GM12878 (cell line): ENCODE data around the gene BGLAP. TPM values are rescaled to one million over a fixed set of nuclear protein-coding genes. Genes with fewer than 3 reads are reported as not detected.

Source experiments
- CEBPZ ChIP-seq: fragments of 150-350 bp; IDR thresholded peaks from 2 replicates; pipeline ENCODE4 v1.6.1; 2016; ENCODE audit warnings: low read depth, low read length
- CHD2 ChIP-seq: IDR thresholded peaks from 2 replicates; pipeline ENCODE4 v1.6.1; 2011; ENCODE audit warnings: low read depth, low read length, improper control_type of control experiment, borderline replicate concordance
- EZH2 ChIP-seq: IDR thresholded peaks from 2 replicates; pipeline ENCODE4 v1.6.1; 2012; ENCODE audit warnings: low read depth, mild to moderate bottlenecking, control low read depth, inconsistent platforms, low read length, borderline replicate concordance; ENCODE audit not compliant: control insufficient read depth
- MTA3 ChIP-seq: IDR thresholded peaks from 2 replicates; pipeline ENCODE4 v1.6.1; 2012; ENCODE audit warnings: low read length, inconsistent platforms, borderline replicate concordance
- NKRF ChIP-seq: fragments of 450-650 bp; conservative IDR thresholded peaks from 2 replicates; pipeline ENCODE4 v1.6.1; 2017; ENCODE audit warnings: mild to moderate bottlenecking, moderate library complexity
- NR2C1 ChIP-seq: fragments of 450-650 bp; IDR thresholded peaks from 2 replicates; pipeline ENCODE4 v1.6.1; 2017; ENCODE audit warnings: antibody characterized with exemption, mild to moderate bottlenecking, moderate library complexity
- PAX5 ChIP-seq: IDR thresholded peaks from 2 replicates; pipeline ENCODE4 v1.6.1; 2011; ENCODE audit warnings: low read depth, low read length, borderline replicate concordance
- RFX5 ChIP-seq: IDR thresholded peaks from 2 replicates; pipeline ENCODE4 v1.6.1; 2011; ENCODE audit warnings: low read depth, low read length, improper control_type of control experiment
- TCF3 ChIP-seq: IDR thresholded peaks from 2 replicates; pipeline ENCODE4 v1.6.1; 2012; ENCODE audit warnings: low read depth, mild to moderate bottlenecking, low read length, borderline replicate concordance; ENCODE audit not compliant: insufficient read depth
- USF2 ChIP-seq: IDR thresholded peaks from 2 replicates; pipeline ENCODE4 v1.6.1; 2011; ENCODE audit warnings: low read depth, low read length, improper control_type of control experiment, borderline replicate concordance
- WRNIP1 ChIP-seq: IDR thresholded peaks from 2 replicates; pipeline ENCODE4 v1.6.1; 2011; ENCODE audit warnings: low read depth, low read length, improper control_type of control experiment, borderline replicate concordance
- YY1 ChIP-seq: IDR thresholded peaks from 2 replicates; pipeline ENCODE4 v1.6.1; 2011; ENCODE audit warnings: low read depth, mild to moderate bottlenecking, low read length
- ZNF24 ChIP-seq: fragments of 450-650 bp; IDR thresholded peaks from 2 replicates; pipeline ENCODE4 v1.6.1; 2017; ENCODE audit warnings: antibody characterized with exemption, mild to moderate bottlenecking
- ZNF274 ChIP-seq: IDR thresholded peaks from one replicate; pipeline ENCODE4 v1.8.0; 2011; ENCODE audit not compliant: insufficient read length, insufficient read depth
- polyA plus RNA-seq, 11 experiments: library from polyadenylated mRNA; depleted of rRNA in 4 of 11; unstranded in 6 of 11; stranded (reverse) in 5 of 11; fragments of >200 nt; fragmentation: Nextera tagmentation in 4 of 11; fragmentation: Illumina TruSeq in 1 of 11; extraction: Ambion mirVana in 4 of 11; extraction: Trizol in 1 of 11; gene quantifications; 1 replicate in 1 of 11; 2 replicates in 10 of 11; pipeline versions ENCODE4 v1.2.1 to v1.2.3, GENCODE V29; 2011 to 2016; ENCODE audit warnings: inconsistent platforms in 2 of 11, missing spikeins in 2 of 11, low read depth in 1 of 11
- total RNA-seq, 4 experiments: library from RNA; depleted of rRNA in 3 of 4; stranded (reverse); fragments of >200 nt in 3 of 4; fragmentation: Illumina TruSeq in 1 of 4; extraction: Trizol in 1 of 4; gene quantifications; 2 replicates each; pipeline versions ENCODE4 v1.2.1 to v1.2.3, GENCODE V29; 2013 to 2021
- TF ChIP-seq, protein P1 (sequence below): fragments of 450-650 bp; IDR thresholded peaks from 2 replicates; pipeline ENCODE4 v1.6.1; 2017; ENCODE audit warnings: mild to moderate bottlenecking, moderate library complexity
- TF ChIP-seq, protein P2 (sequence below): fragments of 150-350 bp; IDR thresholded peaks from 2 replicates; pipeline ENCODE4 v1.6.1; 2014; ENCODE audit warnings: mild to moderate bottlenecking, low read depth, low read length

BGLAP gene
- total and polyA plus RNA-seq, 10 of the 15 experiments (the other 5 are each of a cell fraction or from before 2014, with no cell fraction given): 0.20 to 1.8 (median 0.40) TPM; not detected in 3

GRCh38 chr1:156193488-156194299 is 48.3 kb upstream of the BGLAP start, which contains the start of gene SLC25A44 (continued):
- no peak for TF ChIP-seq CEBPZ
- TF ChIP-seq USF2: no peak; the same call in 1 of the 2 replicates
- peak; percentile 99 for TF ChIP-seq YY1
- TF ChIP-seq ZNF24: no peak
- TF ChIP-seq MTA3: no peak; the same call in 1 of the 2 replicates
- TF ChIP-seq NR2C1: peak; percentile 75
- TF ChIP-seq NKRF: peak; percentile 83
- TF ChIP-seq CHD2: peak; percentile 41; the same call in 1 of the 2 replicates
- TF ChIP-seq, protein P1, sequence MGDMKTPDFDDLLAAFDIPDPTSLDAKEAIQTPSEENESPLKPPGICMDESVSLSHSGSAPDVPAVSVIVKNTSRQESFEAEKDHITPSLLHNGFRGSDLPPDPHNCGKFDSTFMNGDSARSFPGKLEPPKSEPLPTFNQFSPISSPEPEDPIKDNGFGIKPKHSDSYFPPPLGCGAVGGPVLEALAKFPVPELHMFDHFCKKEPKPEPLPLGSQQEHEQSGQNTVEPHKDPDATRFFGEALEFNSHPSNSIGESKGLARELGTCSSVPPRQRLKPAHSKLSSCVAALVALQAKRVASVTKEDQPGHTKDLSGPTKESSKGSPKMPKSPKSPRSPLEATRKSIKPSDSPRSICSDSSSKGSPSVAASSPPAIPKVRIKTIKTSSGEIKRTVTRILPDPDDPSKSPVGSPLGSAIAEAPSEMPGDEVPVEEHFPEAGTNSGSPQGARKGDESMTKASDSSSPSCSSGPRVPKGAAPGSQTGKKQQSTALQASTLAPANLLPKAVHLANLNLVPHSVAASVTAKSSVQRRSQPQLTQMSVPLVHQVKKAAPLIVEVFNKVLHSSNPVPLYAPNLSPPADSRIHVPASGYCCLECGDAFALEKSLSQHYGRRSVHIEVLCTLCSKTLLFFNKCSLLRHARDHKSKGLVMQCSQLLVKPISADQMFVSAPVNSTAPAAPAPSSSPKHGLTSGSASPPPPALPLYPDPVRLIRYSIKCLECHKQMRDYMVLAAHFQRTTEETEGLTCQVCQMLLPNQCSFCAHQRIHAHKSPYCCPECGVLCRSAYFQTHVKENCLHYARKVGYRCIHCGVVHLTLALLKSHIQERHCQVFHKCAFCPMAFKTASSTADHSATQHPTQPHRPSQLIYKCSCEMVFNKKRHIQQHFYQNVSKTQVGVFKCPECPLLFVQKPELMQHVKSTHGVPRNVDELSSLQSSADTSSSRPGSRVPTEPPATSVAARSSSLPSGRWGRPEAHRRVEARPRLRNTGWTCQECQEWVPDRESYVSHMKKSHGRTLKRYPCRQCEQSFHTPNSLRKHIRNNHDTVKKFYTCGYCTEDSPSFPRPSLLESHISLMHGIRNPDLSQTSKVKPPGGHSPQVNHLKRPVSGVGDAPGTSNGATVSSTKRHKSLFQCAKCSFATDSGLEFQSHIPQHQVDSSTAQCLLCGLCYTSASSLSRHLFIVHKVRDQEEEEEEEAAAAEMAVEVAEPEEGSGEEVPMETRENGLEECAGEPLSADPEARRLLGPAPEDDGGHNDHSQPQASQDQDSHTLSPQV: no peak
- no peak for TF ChIP-seq PAX5
- TF ChIP-seq, protein P2, sequence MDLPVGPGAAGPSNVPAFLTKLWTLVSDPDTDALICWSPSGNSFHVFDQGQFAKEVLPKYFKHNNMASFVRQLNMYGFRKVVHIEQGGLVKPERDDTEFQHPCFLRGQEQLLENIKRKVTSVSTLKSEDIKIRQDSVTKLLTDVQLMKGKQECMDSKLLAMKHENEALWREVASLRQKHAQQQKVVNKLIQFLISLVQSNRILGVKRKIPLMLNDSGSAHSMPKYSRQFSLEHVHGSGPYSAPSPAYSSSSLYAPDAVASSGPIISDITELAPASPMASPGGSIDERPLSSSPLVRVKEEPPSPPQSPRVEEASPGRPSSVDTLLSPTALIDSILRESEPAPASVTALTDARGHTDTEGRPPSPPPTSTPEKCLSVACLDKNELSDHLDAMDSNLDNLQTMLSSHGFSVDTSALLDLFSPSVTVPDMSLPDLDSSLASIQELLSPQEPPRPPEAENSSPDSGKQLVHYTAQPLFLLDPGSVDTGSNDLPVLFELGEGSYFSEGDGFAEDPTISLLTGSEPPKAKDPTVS: no peak
- no peak for TF ChIP-seq EZH2
- TF ChIP-seq ZNF274: no peak
- TF ChIP-seq RFX5: peak; percentile 48; the same call in 1 of the 2 replicates
- no peak for TF ChIP-seq WRNIP1
- no peak for TF ChIP-seq TCF3
